Measurements from ENCODE around the gene HIPK2.

HIPK2 gene

GRCh38 chr7:139715194-139715815, 62.5 kb downstream of the HIPK2 start:
- Histone ChIP-seq H3K4me2 (no peak overlapping the region), H3K4me3 (IDR thresholded peaks at IDR 0.05; ENCODE audit: insufficient read depth, low read depth, low read length) (no peak overlapping the region), H4K20me1 (ENCODE audit: insufficient read depth) (no peaks in the 10 kb centered on the region), H3K27me3 (ENCODE audit: insufficient read depth, low read depth) (no peaks in the 10 kb centered on the region), H3K4me1 (ENCODE audit: low read depth, poor library complexity, severe bottlenecking) (no peaks in the 10 kb centered on the region), H2AFZ (ENCODE audit: low read depth) (no peak overlapping the region), H3K79me2 (ENCODE audit: insufficient read depth, low read depth) (0 out of 2 replicates have a peak, but pooled peaks cover 1% of the 10 kb centered on the region), H3K27ac (no peak overlapping the region), H3K36me3 (ENCODE audit: insufficient read depth) (no peaks in the 10 kb centered on the region), H3K9ac (no peak overlapping the region)
- TF ChIP-seq CTCF (conservative IDR thresholded peaks at IDR 0.05; ENCODE audit: low read depth, low read length): no peak

GRCh38 chr7:139714163-139714901, 63.5 kb downstream of the HIPK2 start:
- no peak overlapping the region for H3K4me3 ChIP-seq (IDR thresholded peaks at IDR 0.05; ENCODE audit: insufficient read depth, low read depth, low read length)
- H3K27ac ChIP-seq: no peak overlapping the region
- no peaks in the 10 kb centered on the region for H3K36me3 ChIP-seq (ENCODE audit: insufficient read depth)
- H4K20me1 ChIP-seq (ENCODE audit: insufficient read depth): no peaks in the 10 kb centered on the region
- no peaks in the 10 kb centered on the region for H3K27me3 ChIP-seq (ENCODE audit: insufficient read depth, low read depth)
- TF ChIP-seq CTCF (conservative IDR thresholded peaks at IDR 0.05; ENCODE audit: low read depth, low read length): no peak
- no peaks in the 10 kb centered on the region for H3K4me1 ChIP-seq (ENCODE audit: low read depth, poor library complexity, severe bottlenecking)
- H3K4me2 ChIP-seq: no peak overlapping the region
- no peak overlapping the region for H2AFZ ChIP-seq (ENCODE audit: low read depth)
- H3K79me2 ChIP-seq (ENCODE audit: insufficient read depth, low read depth): 0 out of 2 replicates have a peak, but pooled peaks cover 4% of the 10 kb centered on the region
- H3K9ac ChIP-seq: no peak overlapping the region

GRCh38 chr7:139713526-139714162, 64.2 kb downstream of the HIPK2 start:
- Histone ChIP-seq H4K20me1 (ENCODE audit: insufficient read depth) (no peaks in the 10 kb centered on the region), H2AFZ (ENCODE audit: low read depth) (no peak overlapping the region), H3K36me3 (ENCODE audit: insufficient read depth) (no peaks in the 10 kb centered on the region), H3K79me2 (ENCODE audit: insufficient read depth, low read depth) (0 out of 2 replicates have a peak, but pooled peaks cover 4% of the 10 kb centered on the region), H3K4me3 (IDR thresholded peaks at IDR 0.05; ENCODE audit: insufficient read depth, low read depth, low read length) (no peak overlapping the region), H3K9ac (no peak overlapping the region), H3K4me1 (ENCODE audit: low read depth, poor library complexity, severe bottlenecking) (no peaks in the 10 kb centered on the region), H3K27me3 (ENCODE audit: insufficient read depth, low read depth) (no peaks in the 10 kb centered on the region), H3K27ac (no peak overlapping the region), H3K4me2 (no peak overlapping the region)
- TF ChIP-seq CTCF (conservative IDR thresholded peaks at IDR 0.05; ENCODE audit: low read depth, low read length): no peak

DNA sequence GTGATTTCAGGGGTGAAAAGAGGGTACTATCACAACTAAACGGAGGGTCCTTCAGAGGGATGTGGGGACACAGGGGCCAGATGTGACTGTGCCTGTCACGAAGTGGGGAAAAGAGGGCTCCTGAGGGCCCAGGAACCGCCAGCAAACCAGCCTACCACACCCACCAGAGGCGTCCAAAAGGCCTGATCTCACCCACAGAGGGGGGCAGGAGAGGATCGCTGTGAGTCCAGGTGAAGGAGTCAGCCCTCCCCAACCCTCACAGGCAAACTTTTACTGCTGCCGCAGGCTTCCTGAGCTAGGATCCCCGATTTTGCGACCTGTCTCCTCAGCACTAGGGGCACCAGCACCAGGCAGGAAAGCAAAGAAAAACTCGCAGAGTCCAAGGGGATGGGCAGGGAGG, 64.7 kb downstream of the HIPK2 start:
- Histone ChIP-seq H3K36me3 (ENCODE audit: insufficient read depth) (no peaks in the 10 kb centered on the region), H3K4me2 (no peak overlapping the region)

More for the DNA sequence above, 64.7 kb downstream of the HIPK2 start:
- Histone ChIP-seq H3K27ac (no peak overlapping the region), H2AFZ (ENCODE audit: low read depth) (no peak overlapping the region), H3K27me3 (ENCODE audit: insufficient read depth, low read depth) (no peaks in the 10 kb centered on the region), H3K79me2 (ENCODE audit: insufficient read depth, low read depth) (0 out of 2 replicates have a peak, but pooled peaks cover 4% of the 10 kb centered on the region), H3K9ac (no peak overlapping the region), H3K4me3 (IDR thresholded peaks at IDR 0.05; ENCODE audit: insufficient read depth, low read depth, low read length) (no peak overlapping the region), H3K4me1 (ENCODE audit: low read depth, poor library complexity, severe bottlenecking) (no peaks in the 10 kb centered on the region), H4K20me1 (ENCODE audit: insufficient read depth) (no peaks in the 10 kb centered on the region)
- TF ChIP-seq CTCF (conservative IDR thresholded peaks at IDR 0.05; ENCODE audit: low read depth, low read length): no peak

Measured in KMS-11 (cell line).